OCI-LY7 (cell line): ENCODE results near the gene CDR2.

Experiments used
- EZH2phosphoT487 ChIP-seq: fragments of 200-600 bp; sonication (generic); IDR thresholded peaks from 2 replicates; pipeline ENCODE4 v1.6.1; 2018; ENCODE audit warnings: low read depth, borderline replicate concordance, mild to moderate bottlenecking, mixed run types, antibody characterized with exemption, low read length, moderate library complexity, mixed read lengths
- TF ChIP-seq, protein P1 (sequence below): fragments of 200-600 bp; sonication (generic); conservative IDR thresholded peaks from 2 replicates; pipeline ENCODE4 v1.5.1; 2014; ENCODE audit warnings: mild to moderate bottlenecking, antibody characterized with exemption, low read length, moderate library complexity, mixed read lengths

DNA sequence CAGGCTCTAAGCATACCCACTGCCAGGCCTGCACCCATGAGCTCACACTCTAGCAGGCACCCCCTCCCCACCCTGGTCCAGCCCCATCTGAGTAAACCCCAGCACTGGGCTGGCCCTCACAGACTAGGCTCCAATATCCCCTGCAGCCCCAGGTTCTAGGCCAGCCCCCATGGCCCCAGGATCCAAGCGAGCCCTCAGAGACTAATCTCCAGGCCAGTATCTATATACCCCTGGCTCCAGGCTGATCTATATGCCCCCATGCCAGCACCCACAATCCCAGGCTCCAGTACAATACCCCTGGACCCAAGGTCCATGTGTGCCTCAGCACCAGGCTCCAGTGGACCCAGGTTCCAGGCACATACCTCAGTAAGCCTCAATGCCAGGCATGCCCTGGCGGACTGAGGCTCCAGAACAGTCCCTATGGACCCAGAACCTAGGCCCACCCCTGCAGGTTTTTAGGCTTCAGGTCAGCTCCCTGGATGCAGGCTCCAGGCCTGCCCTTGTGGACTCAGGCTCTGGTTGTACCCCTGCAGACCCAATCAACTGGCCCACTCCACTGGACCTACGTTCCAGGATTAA lies 38.7 kb downstream of the CDR2 start:
- TF ChIP-seq, protein P1, sequence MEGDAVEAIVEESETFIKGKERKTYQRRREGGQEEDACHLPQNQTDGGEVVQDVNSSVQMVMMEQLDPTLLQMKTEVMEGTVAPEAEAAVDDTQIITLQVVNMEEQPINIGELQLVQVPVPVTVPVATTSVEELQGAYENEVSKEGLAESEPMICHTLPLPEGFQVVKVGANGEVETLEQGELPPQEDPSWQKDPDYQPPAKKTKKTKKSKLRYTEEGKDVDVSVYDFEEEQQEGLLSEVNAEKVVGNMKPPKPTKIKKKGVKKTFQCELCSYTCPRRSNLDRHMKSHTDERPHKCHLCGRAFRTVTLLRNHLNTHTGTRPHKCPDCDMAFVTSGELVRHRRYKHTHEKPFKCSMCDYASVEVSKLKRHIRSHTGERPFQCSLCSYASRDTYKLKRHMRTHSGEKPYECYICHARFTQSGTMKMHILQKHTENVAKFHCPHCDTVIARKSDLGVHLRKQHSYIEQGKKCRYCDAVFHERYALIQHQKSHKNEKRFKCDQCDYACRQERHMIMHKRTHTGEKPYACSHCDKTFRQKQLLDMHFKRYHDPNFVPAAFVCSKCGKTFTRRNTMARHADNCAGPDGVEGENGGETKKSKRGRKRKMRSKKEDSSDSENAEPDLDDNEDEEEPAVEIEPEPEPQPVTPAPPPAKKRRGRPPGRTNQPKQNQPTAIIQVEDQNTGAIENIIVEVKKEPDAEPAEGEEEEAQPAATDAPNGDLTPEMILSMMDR: no peak
- no peak for TF ChIP-seq EZH2phosphoT487
